Stimulated activated CD8-positive, alpha-beta memory T cell treated with anti-CD3 and anti-CD28 coated beads, Interleukin-4, amount 100 ng/mL, for 1 hour (primary cell): Measurements from ENCODE around the gene PCCA.
"Not testable (repeated sequence)": the region's sequence is repeated elsewhere in the genome, so short reads cannot be mapped to it uniquely, and the experiment has no call there.

Experiments
- DNase-seq, 2 donors: peaks; one replicate each; pipeline ENCODE4 v3.0.0-alpha.2; 2020; ENCODE audit warnings: low read depth in 2 of 2, low spot score in 1 of 2

Gene PCCA

GRCh38 chr13:100356426-100356825 lies 267.5 kb downstream of the PCCA start:
- no peak for DNase-seq

GRCh38 chr13:100356889-100357288 lies 268.0 kb downstream of the PCCA start:
- DNase-seq, result no peak

GRCh38 chr13:100357764-100358163 lies 268.9 kb downstream of the PCCA start:
- no peak for DNase-seq

GRCh38 chr13:100361504-100361903 lies 272.6 kb downstream of the PCCA start:
- no peak for DNase-seq

GRCh38 chr13:100362371-100362770 lies 273.5 kb downstream of the PCCA start:
- DNase-seq, result no peak

- no peak for DNase-seq
Measured at GRCh38 chr13:100362781-100363180, 273.9 kb downstream of the PCCA start.

GRCh38 chr13:100363285-100363711 lies 274.4 kb downstream of the PCCA start:
- DNase-seq, result no peak

GRCh38 chr13:100363874-100364273 lies 275.0 kb downstream of the PCCA start:
- DNase-seq, result no peak

- DNase-seq, result no peak
Measured at GRCh38 chr13:100364591-100364990, 275.7 kb downstream of the PCCA start.

- DNase-seq, result no peak
Measured at GRCh38 chr13:100365680-100366079, 276.8 kb downstream of the PCCA start.

- no peak for DNase-seq
Measured at GRCh38 chr13:100378533-100378932, 289.6 kb downstream of the PCCA start.

GRCh38 chr13:100381595-100382224 lies 292.8 kb downstream of the PCCA start:
- no peak for DNase-seq

- no peak for DNase-seq
Measured at GRCh38 chr13:100382785-100383184, 293.9 kb downstream of the PCCA start.

GRCh38 chr13:100387416-100387815 lies 298.5 kb downstream of the PCCA start:
- no peak for DNase-seq

- not testable (repeated sequence) for DNase-seq
Measured at GRCh38 chr13:100388150-100388549, 299.3 kb downstream of the PCCA start.

GRCh38 chr13:100388923-100389322 lies 300.0 kb downstream of the PCCA start:
- no peak for DNase-seq

GRCh38 chr13:100389617-100390016 lies 300.7 kb downstream of the PCCA start:
- DNase-seq, result no peak

GRCh38 chr13:100392709-100393630 lies 304.1 kb downstream of the PCCA start:
- peak in 1 of 2 donors; percentile 20 for DNase-seq

- DNase-seq, result no peak
Measured at GRCh38 chr13:100394005-100394695, 305.3 kb downstream of the PCCA start.

GRCh38 chr13:100395698-100396373 lies 306.9 kb downstream of the PCCA start:
- no peak for DNase-seq

GRCh38 chr13:100396776-100397175 lies 307.9 kb downstream of the PCCA start:
- DNase-seq, result no peak
